Measurements from ENCODE around the gene MAPK10. TPM values are rescaled to one million over a fixed set of nuclear protein-coding genes. Genes with fewer than 3 reads are reported as not detected.

The MAPK10 gene
- total and polyA plus RNA-seq, 2 donors (not counting 3 experiments of a cell fraction or from before 2014, with no cell fraction given), result 0.17 TPM; not detected in 1

DNA sequence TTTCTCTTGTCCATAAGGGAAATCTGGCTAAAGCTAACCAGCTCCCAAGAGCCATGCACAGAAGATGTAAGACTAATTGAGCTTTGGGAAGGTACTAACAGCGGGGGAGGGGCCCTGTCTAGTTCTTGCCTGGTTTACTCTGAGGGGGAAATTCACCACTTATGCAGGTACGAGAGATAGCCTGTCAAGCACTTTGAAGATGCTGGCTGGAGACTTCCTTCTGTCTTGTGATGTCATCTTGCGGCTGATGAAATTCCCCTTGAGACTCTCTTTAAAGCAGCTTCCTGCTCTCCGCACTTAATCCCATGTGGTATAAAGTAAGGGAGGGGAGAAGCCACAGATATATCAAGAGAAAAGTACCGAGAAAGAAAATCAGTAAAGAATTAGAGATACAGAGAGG lies 345.3 kb downstream of the MAPK10 start:
- no peaks in the 10 kb centered on the region for H3K4me1 ChIP-seq (ENCODE audit: control insufficient read depth, extremely low read depth, insufficient read depth, low read length)
- TF ChIP-seq, protein P1, sequence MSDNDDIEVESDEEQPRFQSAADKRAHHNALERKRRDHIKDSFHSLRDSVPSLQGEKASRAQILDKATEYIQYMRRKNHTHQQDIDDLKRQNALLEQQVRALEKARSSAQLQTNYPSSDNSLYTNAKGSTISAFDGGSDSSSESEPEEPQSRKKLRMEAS (IDR thresholded peaks at IDR 0.05; ENCODE audit: insufficient read depth, insufficient read length), result no peak
- no peak for TF ChIP-seq JUN (IDR thresholded peaks at IDR 0.05; ENCODE audit: borderline replicate concordance, insufficient read depth, insufficient read length, low read depth)
- no peak for TF ChIP-seq GATA2 (IDR thresholded peaks at IDR 0.05; ENCODE audit: insufficient read depth, insufficient read length, low read depth, low read length)
- no peak for TF ChIP-seq POLR2AphosphoS5 (IDR thresholded peaks at IDR 0.05; ENCODE audit: insufficient read depth, low read depth, low read length)
- no peak for TF ChIP-seq POLR2A (IDR thresholded peaks at IDR 0.05; ENCODE audit: low read depth, low read length)
- TF ChIP-seq, protein P2, sequence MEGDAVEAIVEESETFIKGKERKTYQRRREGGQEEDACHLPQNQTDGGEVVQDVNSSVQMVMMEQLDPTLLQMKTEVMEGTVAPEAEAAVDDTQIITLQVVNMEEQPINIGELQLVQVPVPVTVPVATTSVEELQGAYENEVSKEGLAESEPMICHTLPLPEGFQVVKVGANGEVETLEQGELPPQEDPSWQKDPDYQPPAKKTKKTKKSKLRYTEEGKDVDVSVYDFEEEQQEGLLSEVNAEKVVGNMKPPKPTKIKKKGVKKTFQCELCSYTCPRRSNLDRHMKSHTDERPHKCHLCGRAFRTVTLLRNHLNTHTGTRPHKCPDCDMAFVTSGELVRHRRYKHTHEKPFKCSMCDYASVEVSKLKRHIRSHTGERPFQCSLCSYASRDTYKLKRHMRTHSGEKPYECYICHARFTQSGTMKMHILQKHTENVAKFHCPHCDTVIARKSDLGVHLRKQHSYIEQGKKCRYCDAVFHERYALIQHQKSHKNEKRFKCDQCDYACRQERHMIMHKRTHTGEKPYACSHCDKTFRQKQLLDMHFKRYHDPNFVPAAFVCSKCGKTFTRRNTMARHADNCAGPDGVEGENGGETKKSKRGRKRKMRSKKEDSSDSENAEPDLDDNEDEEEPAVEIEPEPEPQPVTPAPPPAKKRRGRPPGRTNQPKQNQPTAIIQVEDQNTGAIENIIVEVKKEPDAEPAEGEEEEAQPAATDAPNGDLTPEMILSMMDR (IDR thresholded peaks at IDR 0.05; ENCODE audit: extremely low read depth in 1 of 2, insufficient read depth in 1 of 2, low read depth in 1 of 2, low read length in 2 of 2), result no peak
- TF ChIP-seq FOS (IDR thresholded peaks at IDR 0.05; ENCODE audit: borderline replicate concordance, insufficient read depth, low read length), result no peak
- no peak for TF ChIP-seq MYC (IDR thresholded peaks at IDR 0.05; ENCODE audit: low read depth, low read length)
- TF ChIP-seq EZH2 (IDR thresholded peaks at IDR 0.05; ENCODE audit: borderline replicate concordance, low read depth, low read length, severe bottlenecking), result no peak
- no peak for DNase-seq (ENCODE audit: low read depth, low spot score)
- H3K9ac ChIP-seq (replicated peaks; ENCODE audit: extremely low read depth, insufficient read depth, low read length), result no peak overlapping the region
- H3K79me2 ChIP-seq (ENCODE audit: control insufficient read depth, insufficient read depth, low read length), result no peaks in the 10 kb centered on the region
- H3K36me3 ChIP-seq (ENCODE audit: control insufficient read depth in 2 of 2, extremely low read depth in 1 of 2, insufficient read depth in 2 of 2, low read length in 2 of 2), result no peaks in the 10 kb centered on the region
- no peaks in the 10 kb centered on the region for H3K9me3 ChIP-seq (replicated peaks; ENCODE audit: control insufficient read depth, insufficient read depth, low read length)
- no peak overlapping the region for H3K4me2 ChIP-seq (ENCODE audit: insufficient read depth, low read length)
- H4K20me1 ChIP-seq (replicated peaks; ENCODE audit: control insufficient read depth, extremely low read depth, insufficient read depth, low read length), result no peaks in the 10 kb centered on the region
- intact Hi-C loops (cut with micrococcal nuclease), result no loop called here
- FAIRE-seq, result no peak
- POLR2A ChIA-PET, result interaction anchor here (0.7 kb wide), 1 partner anchor 111 kb away, joined by 3 read pairs; no protein-coding TSS in a partner anchor
- H3K9me1 ChIP-seq (replicated peaks; ENCODE audit: control insufficient read depth, extremely low read depth, insufficient read depth, low read length), result no peaks in the 10 kb centered on the region
- BruUV-seq (replicated peaks), result no TSS peak
- no peak overlapping the region for H3K27ac ChIP-seq (ENCODE audit: insufficient read depth, low read depth, low read length)
- H3K27me3 ChIP-seq (ENCODE audit: control insufficient read depth in 2 of 2, insufficient read depth in 2 of 2, low read length in 2 of 2), result no peaks in the 10 kb centered on the region
- H3K4me3 ChIP-seq (replicated peaks in 1 of 3; ENCODE audit: insufficient read depth in 1 of 3, low read depth in 1 of 3, low read length in 3 of 3), result no peak overlapping the region
- CTCF ChIA-PET, result interaction anchor here (1.5 kb wide), 1 partner anchor 8 kb away, joined by 4 read pairs; no protein-coding TSS in a partner anchor
- H2AFZ ChIP-seq (ENCODE audit: low read depth, low read length), result no peak overlapping the region
- dilution Hi-C loops (cut with MboI; ENCODE audit: extremely low pct_ligation_motif_present, low sequenced_read_pairs), result no loop called here

Measured in endothelial cell of umbilical vein (primary cell).